Endothelial cell of umbilical vein (primary cell): ENCODE data around the gene AXDND1. TPM values are rescaled to one million over a fixed set of nuclear protein-coding genes. Genes with fewer than 3 reads are reported as not detected.

Experiments
- BruUV-seq: library from RNA; stranded (reverse); fragments of 400-500 nt; replicated peaks from 2 replicates; lab custom pipeline; 2021; lab: Mats Ljungman, UMichigan
- CTCF ChIA-PET: fragments of 300-600, 350-600 bp; sonication (Branson Sonifier 250); formaldehyde crosslinking; loops from one replicate; lab custom pipeline; 2021; ENCODE audit warnings: antibody characterized with exemption, inconsistent platforms; lab: Charles Lee
- POLR2A ChIA-PET: fragments of 300-600, 350-600 bp; sonication (Branson Sonifier 250); formaldehyde crosslinking; loops from one replicate; lab custom pipeline; 2021; ENCODE audit warnings: antibody characterized with exemption, inconsistent platforms; lab: Charles Lee
- DNase-seq: peaks from one replicate; pipeline ENCODE4 v3.0.0-alpha.2; 2011; ENCODE audit warnings: low read depth, low spot score
- FAIRE-seq: peaks from 2 replicates; lab custom pipeline; 2011; peaks lifted over from hg19 to GRCh38; lab: Jason Lieb, UNC
- H2AFZ ChIP-seq: 2 replicates; pipeline ENCODE4 v1.6.0; 2012; ENCODE audit warnings: low read depth, low read length, control low read depth, inconsistent platforms
- H3K27ac ChIP-seq: 2 replicates; pipeline ENCODE4 v1.5.1; 2011; ENCODE audit warnings: low read depth, mild to moderate bottlenecking, control low read depth, low read length, moderate library complexity; ENCODE audit not compliant: insufficient read depth
- H3K27me3 ChIP-seq, 2 experiments: 2 replicates each; pipeline versions ENCODE4 v1.6.0 to v1.6.1; 2011; ENCODE audit warnings: low read length in 2 of 2, mixed read lengths in 1 of 2; ENCODE audit not compliant: control insufficient read depth in 2 of 2, insufficient read depth in 2 of 2
- H3K36me3 ChIP-seq, 2 experiments: 2 replicates in 1 of 2; 3 replicates in 1 of 2; pipeline ENCODE4 v1.5.1; 2011; ENCODE audit warnings: low read length in 2 of 2, mild to moderate bottlenecking in 1 of 2, moderate library complexity in 1 of 2; ENCODE audit not compliant: control insufficient read depth in 2 of 2, insufficient read depth in 2 of 2; ENCODE audit errors: extremely low read depth in 1 of 2
- H3K4me1 ChIP-seq: 3 replicates; pipeline ENCODE4 v1.5.1; 2011; ENCODE audit warnings: mild to moderate bottlenecking, low read length; ENCODE audit not compliant: control insufficient read depth, insufficient read depth; ENCODE audit errors: extremely low read depth
- H3K4me2 ChIP-seq: 2 replicates; pipeline ENCODE4 v1.6.1; 2011; ENCODE audit warnings: low read length, control low read depth, mixed read lengths; ENCODE audit not compliant: insufficient read depth
- H3K4me3 ChIP-seq, 3 experiments: fragments of 200-600 bp in 1 of 3; sonication (generic), shearing (Covaris generic) in 1 of 3; replicated peaks in 1 of 3; 2 replicates each; pipeline ENCODE4 v1.5.1; 2011 to 2016; ENCODE audit warnings: control low read depth in 3 of 3, low read length in 3 of 3, mild to moderate bottlenecking in 2 of 3, inconsistent platforms in 1 of 3, low read depth in 1 of 3, moderate library complexity in 1 of 3; ENCODE audit not compliant: insufficient read depth in 1 of 3
- H3K79me2 ChIP-seq: 2 replicates; pipeline ENCODE4 v1.6.0; 2012; ENCODE audit warnings: low read length, inconsistent platforms; ENCODE audit not compliant: control insufficient read depth, insufficient read depth
- H3K9ac ChIP-seq: replicated peaks from 2 replicates; pipeline ENCODE3; 2011; ENCODE audit warnings: low read length, control low read depth; ENCODE audit not compliant: insufficient read depth; ENCODE audit errors: extremely low read depth
- H3K9me1 ChIP-seq: replicated peaks from 3 replicates; pipeline ENCODE4 v1.6.0; 2011; ENCODE audit warnings: mild to moderate bottlenecking, low read length; ENCODE audit not compliant: control insufficient read depth, insufficient read depth; ENCODE audit errors: extremely low read depth
- H3K9me3 ChIP-seq: replicated peaks from 2 replicates; pipeline ENCODE4 v1.5.1; 2012; ENCODE audit warnings: low read length, inconsistent platforms; ENCODE audit not compliant: control insufficient read depth, insufficient read depth
- H4K20me1 ChIP-seq: replicated peaks from 2 replicates; pipeline ENCODE3; 2011; ENCODE audit warnings: mild to moderate bottlenecking, low read length; ENCODE audit not compliant: control insufficient read depth, insufficient read depth; ENCODE audit errors: extremely low read depth
- EZH2 ChIP-seq: IDR thresholded peaks from 2 replicates; pipeline ENCODE4 v1.6.1; 2012; ENCODE audit warnings: borderline replicate concordance, low read depth, mild to moderate bottlenecking, moderate library complexity, low read length, inconsistent platforms; ENCODE audit not compliant: severe bottlenecking
- FOS ChIP-seq: IDR thresholded peaks from 2 replicates; pipeline ENCODE4 v1.6.1; 2011; ENCODE audit warnings: mild to moderate bottlenecking, low read length, moderate library complexity, borderline replicate concordance; ENCODE audit not compliant: insufficient read depth
- GATA2 ChIP-seq: IDR thresholded peaks from 2 replicates; pipeline ENCODE4 v1.7.0; 2011; ENCODE audit warnings: low read depth, mild to moderate bottlenecking, moderate library complexity, mixed read lengths, low read length; ENCODE audit not compliant: insufficient read length, insufficient read depth
- JUN ChIP-seq: IDR thresholded peaks from 2 replicates; pipeline ENCODE4 v1.6.1; 2011; ENCODE audit warnings: borderline replicate concordance, low read depth; ENCODE audit not compliant: insufficient read length, insufficient read depth
- MYC ChIP-seq: IDR thresholded peaks from one replicate; pipeline ENCODE4 v1.6.1; 2011; ENCODE audit warnings: mild to moderate bottlenecking, low read depth, low read length
- POLR2A ChIP-seq: IDR thresholded peaks from 2 replicates; pipeline ENCODE4 v1.6.1; 2012; ENCODE audit warnings: low read depth, mild to moderate bottlenecking, control low read depth, low read length
- POLR2AphosphoS5 ChIP-seq: IDR thresholded peaks from 2 replicates; pipeline ENCODE4 v1.6.1; 2012; ENCODE audit warnings: low read depth, mild to moderate bottlenecking, control low read depth, low read length, moderate library complexity; ENCODE audit not compliant: insufficient read depth
- dilution Hi-C: fragments of 300-500 bp; cut with MboI; formaldehyde crosslinking; loops from one replicate; pipeline ENCODE4 v1.15.0; 2019; ENCODE audit warnings: low sequenced_read_pairs; ENCODE audit not compliant: extremely low pct_ligation_motif_present
- intact Hi-C: fragments of 100-400 bp; cut with micrococcal nuclease; formaldehyde crosslinking; loops from one replicate; pipeline ENCODE4 v1.10.0; 2022
- polyA plus RNA-seq, 4 experiments: library from polyadenylated mRNA; depleted of rRNA in 3 of 4; stranded (reverse) in 3 of 4; unstranded in 1 of 4; fragments of >200 nt; gene quantifications; 2 replicates each; pipeline versions ENCODE4 v1.2.1 to v1.2.3, GENCODE V29; 2011 to 2012; ENCODE audit warnings: missing spikeins in 1 of 4
- total RNA-seq: library from RNA; stranded (reverse); gene quantifications from 2 replicates; pipeline ENCODE4 v1.2.3, GENCODE V29; 2021
- TF ChIP-seq, protein P1 (sequence below): IDR thresholded peaks from 2 replicates; pipeline ENCODE4 v1.6.1; 2011; ENCODE audit not compliant: insufficient read depth, insufficient read length
- TF ChIP-seq, protein P2 (sequence below), 2 donors: IDR thresholded peaks; 1 replicate in 1 of 2; 2 replicates in 1 of 2; pipeline ENCODE4 v1.5.1; 2011; ENCODE audit warnings: low read length in 2 of 2, mild to moderate bottlenecking in 2 of 2, moderate library complexity in 2 of 2, control low read depth in 1 of 2, inconsistent platforms in 1 of 2, low read depth in 1 of 2; ENCODE audit not compliant: insufficient read depth in 1 of 2; ENCODE audit errors: extremely low read depth in 1 of 2

AXDND1 gene
- total and polyA plus RNA-seq, 2 donors (not counting 3 experiments of a cell fraction or from before 2014, with no cell fraction given): 0.17 TPM; not detected in 1

GRCh38 chr1:179325836-179326235 is 39.9 kb upstream of the AXDND1 start:
- Histone ChIP-seq H2AFZ (no peak overlapping the region), H3K9me1 (no peaks in the 10 kb centered on the region), H3K4me1 (no peaks in the 10 kb centered on the region), H3K36me3 (no peaks in the 10 kb centered on the region), H3K4me2 (no peak overlapping the region), H3K27me3 (no peaks in the 10 kb centered on the region), H3K4me3 (no peak overlapping the region), H3K9me3 (no peaks in the 10 kb centered on the region), H3K27ac (no peak overlapping the region), H4K20me1 (no peaks in the 10 kb centered on the region), H3K79me2 (peaks cover 4% of the 10 kb centered on the region), H3K9ac (no peak overlapping the region)
- ChIA-PET CTCF (interaction anchor here (1.3 kb wide), 1 partner anchor 489 kb away, joined by 3 read pairs; no protein-coding TSS in a partner anchor), POLR2A (no interaction called here)
- no peak for TF ChIP-seq EZH2
- TF ChIP-seq, protein P1, sequence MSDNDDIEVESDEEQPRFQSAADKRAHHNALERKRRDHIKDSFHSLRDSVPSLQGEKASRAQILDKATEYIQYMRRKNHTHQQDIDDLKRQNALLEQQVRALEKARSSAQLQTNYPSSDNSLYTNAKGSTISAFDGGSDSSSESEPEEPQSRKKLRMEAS: no peak
- no peak for TF ChIP-seq POLR2A
- no peak for TF ChIP-seq GATA2
- TF ChIP-seq MYC: no peak
- TF ChIP-seq JUN: no peak
- TF ChIP-seq FOS: no peak
- TF ChIP-seq, protein P2, sequence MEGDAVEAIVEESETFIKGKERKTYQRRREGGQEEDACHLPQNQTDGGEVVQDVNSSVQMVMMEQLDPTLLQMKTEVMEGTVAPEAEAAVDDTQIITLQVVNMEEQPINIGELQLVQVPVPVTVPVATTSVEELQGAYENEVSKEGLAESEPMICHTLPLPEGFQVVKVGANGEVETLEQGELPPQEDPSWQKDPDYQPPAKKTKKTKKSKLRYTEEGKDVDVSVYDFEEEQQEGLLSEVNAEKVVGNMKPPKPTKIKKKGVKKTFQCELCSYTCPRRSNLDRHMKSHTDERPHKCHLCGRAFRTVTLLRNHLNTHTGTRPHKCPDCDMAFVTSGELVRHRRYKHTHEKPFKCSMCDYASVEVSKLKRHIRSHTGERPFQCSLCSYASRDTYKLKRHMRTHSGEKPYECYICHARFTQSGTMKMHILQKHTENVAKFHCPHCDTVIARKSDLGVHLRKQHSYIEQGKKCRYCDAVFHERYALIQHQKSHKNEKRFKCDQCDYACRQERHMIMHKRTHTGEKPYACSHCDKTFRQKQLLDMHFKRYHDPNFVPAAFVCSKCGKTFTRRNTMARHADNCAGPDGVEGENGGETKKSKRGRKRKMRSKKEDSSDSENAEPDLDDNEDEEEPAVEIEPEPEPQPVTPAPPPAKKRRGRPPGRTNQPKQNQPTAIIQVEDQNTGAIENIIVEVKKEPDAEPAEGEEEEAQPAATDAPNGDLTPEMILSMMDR (IDR thresholded peaks at IDR 0.05; ENCODE audit: extremely low read depth in 1 of 2, insufficient read depth in 1 of 2, low read depth in 1 of 2, low read length in 2 of 2): no peak
- no peak for TF ChIP-seq POLR2AphosphoS5
- intact Hi-C loops (no loop called here), dilution Hi-C loops (no loop called here)
- FAIRE-seq (no peak), DNase-seq (no peak)
- no TSS peak for BruUV-seq
